Right cardiac atrium (tissue), 5 donors: ENCODE results near the gene ADCYAP1. TPM values are rescaled to one million over a fixed set of nuclear protein-coding genes. Genes with fewer than 3 reads are reported as not detected.

ENCODE experiments used
- polyA plus RNA-seq: library from polyadenylated mRNA; stranded (reverse); fragments of 200-250 nt; gene quantifications from one replicate; pipeline ENCODE4 v1.2.3, GENCODE V29; 2013
- total RNA-seq, 4 donors: library from RNA; stranded (reverse); fragmentation: NEBNext Ultra II Directional; extraction: Animal tissue kit (Norgen Biotek cat#: 25700); gene quantifications; one replicate each; pipeline ENCODE4 v1.2.1, GENCODE V29; 2021
- donor health status: healthy with polysubstance abuse.
- donor health status: DM: no; HTN: yes; CAD: no.
- donor health status: DM: no; HTN: no; CAD: no.
- donor health status: DM: no; HTN: yes; CAD: no; lungs with severe emphysema.
- donor health status: DM: yes; HTN: yes; CAD: no.

The ADCYAP1 gene
- total and polyA plus RNA-seq, 5 donors = 0.02 to 0.40 (median 0.33) TPM; not detected in 2

Other genes starting within 250 kb of the ADCYAP1 start
- gene TYMS, start 247.2 kb upstream of the ADCYAP1 start, total RNA-seq = 1 to 10 TPM; 1.5 to 6.6 (median 3.1) TPM
- gene TYMS, start 247.2 kb upstream of the ADCYAP1 start, polyA plus RNA-seq = 1.4 TPM
- 10 to 100 TPM; 38.7 to 59.8 (median 48.7) TPM for gene ENOSF1, start 192.2 kb upstream of the ADCYAP1 start, total RNA-seq
- gene ENOSF1, start 192.2 kb upstream of the ADCYAP1 start, polyA plus RNA-seq = 38.9 TPM
- gene YES1, start 92.6 kb upstream of the ADCYAP1 start, total RNA-seq = 10 to 100 TPM; 22.4 to 25.9 (median 25.1) TPM
- gene YES1, start 92.6 kb upstream of the ADCYAP1 start, polyA plus RNA-seq = 9.2 TPM